WI38 (cell line): Measurements from ENCODE around the gene FAM163A.

Experiments
- H3K4me3 ChIP-seq: 2 replicates; pipeline ENCODE4 v1.5.1; 2011; ENCODE audit warnings: low read depth, mild to moderate bottlenecking, control low read depth, low read length
- CTCF ChIP-seq: IDR thresholded peaks from 2 replicates; pipeline ENCODE4 v1.5.1; 2012; ENCODE audit warnings: low read depth, mild to moderate bottlenecking, control low read depth, low read length

The FAM163A gene

DNA sequence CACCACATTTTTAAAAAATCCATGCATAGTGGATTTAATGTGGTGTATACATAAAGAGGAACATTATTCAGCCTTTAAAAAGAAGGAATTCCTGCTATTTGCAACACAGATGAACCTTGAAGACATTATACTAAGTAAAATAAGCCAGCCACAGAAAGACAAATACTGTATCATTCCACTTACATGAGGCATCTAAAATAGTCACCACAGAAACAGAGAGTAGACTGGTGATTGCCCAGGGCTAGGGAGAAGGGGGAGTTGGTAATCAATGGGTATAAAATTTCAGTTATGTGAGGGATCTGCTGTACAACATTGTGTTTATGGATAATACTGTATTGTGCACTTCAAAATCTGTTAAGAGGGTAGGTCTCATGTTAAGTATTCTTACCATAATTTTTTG, 10.0 kb downstream of the FAM163A start:
- no peak for TF ChIP-seq CTCF
- no peak overlapping the region for H3K4me3 ChIP-seq

GRCh38 chr1:179754041-179754624, 11.0 kb downstream of the FAM163A start:
- no peak overlapping the region for H3K4me3 ChIP-seq
- no peak for TF ChIP-seq CTCF

DNA sequence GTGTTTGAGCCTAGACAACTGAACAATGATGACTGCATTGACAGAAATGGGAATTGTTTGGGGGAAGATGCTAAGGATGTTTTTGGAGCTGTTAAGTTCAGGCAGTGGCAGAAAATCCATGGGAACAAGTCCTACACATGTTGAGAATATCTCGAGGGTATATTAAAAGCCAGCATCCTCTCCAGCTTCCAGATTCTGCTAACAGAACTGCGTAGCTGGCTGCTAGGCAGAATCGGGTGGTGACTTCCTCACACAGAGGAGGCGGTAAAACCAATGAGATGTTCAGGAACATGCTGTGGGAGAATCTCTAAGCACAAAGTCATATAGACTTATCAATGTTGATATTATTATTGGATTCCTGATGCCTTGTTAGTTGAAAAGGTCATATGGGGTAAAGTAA, 14.8 kb downstream of the FAM163A start:
- TF ChIP-seq CTCF = no peak
- no peak overlapping the region for H3K4me3 ChIP-seq

- no peak overlapping the region for H3K4me3 ChIP-seq
- TF ChIP-seq CTCF = no peak
These were observed 17.4 kb downstream of the FAM163A start for GRCh38 chr1:179760521-179760920.

DNA sequence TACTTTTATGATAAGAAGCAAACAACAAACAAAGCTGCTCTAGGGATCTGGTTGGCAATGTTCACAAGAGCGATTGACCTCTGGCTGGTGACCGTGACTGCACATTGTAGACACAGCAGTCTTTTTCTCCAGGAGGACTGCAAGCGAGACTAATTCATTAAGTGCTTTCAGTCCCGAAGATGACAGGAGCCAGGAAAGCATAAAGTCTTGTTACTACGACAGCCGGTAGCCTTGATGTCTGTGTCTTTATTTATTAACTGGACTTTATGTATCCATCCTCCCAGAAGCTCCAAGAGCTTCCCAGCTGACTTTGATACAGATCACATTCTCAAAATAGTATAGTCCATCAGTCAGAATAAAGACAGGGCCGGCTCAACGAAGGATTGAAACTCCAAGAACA, 18.2 kb downstream of the FAM163A start:
- no peak overlapping the region for H3K4me3 ChIP-seq
- TF ChIP-seq CTCF = no peak

DNA sequence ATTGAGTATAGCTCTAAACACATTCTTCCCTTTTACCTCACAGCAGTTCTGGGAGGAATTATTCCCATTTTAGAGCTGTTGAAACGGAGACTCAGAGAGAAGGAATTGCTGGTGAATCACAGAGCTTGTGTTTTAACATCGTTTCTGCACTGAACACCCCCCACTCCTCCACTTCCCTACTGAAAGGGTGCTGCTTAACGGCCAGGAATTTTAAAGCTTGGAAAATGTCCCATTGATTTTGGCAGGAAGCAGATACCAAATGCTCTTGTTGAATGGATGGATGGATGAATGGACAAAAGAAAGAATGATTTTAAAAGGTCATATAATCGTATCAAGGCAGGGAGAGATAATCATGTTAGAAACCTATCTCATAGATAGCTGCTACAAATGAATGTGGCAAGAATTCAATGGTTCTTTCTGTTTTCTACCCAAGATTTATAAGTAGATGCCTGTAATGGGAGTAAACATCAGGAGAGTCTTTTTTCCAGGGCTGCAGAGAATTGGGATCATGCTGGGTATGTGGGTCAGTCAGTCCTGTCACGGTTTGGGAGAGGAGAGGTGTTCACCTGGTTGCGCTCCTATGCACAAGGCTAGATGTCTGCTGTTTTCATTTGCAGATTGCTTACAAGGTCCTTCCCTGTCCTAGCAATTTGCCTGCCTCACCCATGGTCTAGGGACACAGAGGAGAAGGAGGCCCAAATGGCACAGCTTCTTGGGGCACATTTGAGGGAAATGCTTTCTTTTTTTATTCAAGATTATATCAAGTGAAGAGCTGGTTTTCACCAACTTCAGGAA, 19.0 kb downstream of the FAM163A start:
- TF ChIP-seq CTCF = no peak
- H3K4me3 ChIP-seq = no peak overlapping the region

- no peak for TF ChIP-seq CTCF
- H3K4me3 ChIP-seq = no peak overlapping the region
These were observed 24.1 kb downstream of the FAM163A start for GRCh38 chr1:179767177-179767581.
